ENCODE measurements around the gene ADGRL2. TPM values are rescaled to one million over a fixed set of nuclear protein-coding genes. Genes with fewer than 3 reads are reported as not detected.
A peak's percentile ranks its signal among the peaks of the same experiment; 100 is the strongest.

Gene ADGRL2
- polyA plus RNA-seq, 1 donor from 2014 or later, result 190 TPM

- peaks cover 26% of the 10 kb centered on the region for H3K79me2 ChIP-seq (replicated peaks; ENCODE audit: insufficient read depth, low read length)
- no peaks in the 10 kb centered on the region for H3K9me2 ChIP-seq (ENCODE audit: insufficient read depth, low read length)
- H3K9me3 ChIP-seq (ENCODE audit: low read length), result no peaks in the 10 kb centered on the region
- no peaks in the 10 kb centered on the region for H3F3A ChIP-seq (ENCODE audit: insufficient read depth, low read length, poor library complexity, severe bottlenecking)
- no peak overlapping the region for H3K4me2 ChIP-seq (ENCODE audit: low read length)
- no peak overlapping the region for H3K9ac ChIP-seq (ENCODE audit: low read length)
- H3K27me3 ChIP-seq (ENCODE audit: insufficient read depth, low read depth, low read length), result no peaks in the 10 kb centered on the region
- no peak overlapping the region for H3K27ac ChIP-seq (ENCODE audit: low read length)
- no peaks in the 10 kb centered on the region for H3K36me3 ChIP-seq (ENCODE audit: insufficient read depth, low read length)
- TF ChIP-seq, protein P1, sequence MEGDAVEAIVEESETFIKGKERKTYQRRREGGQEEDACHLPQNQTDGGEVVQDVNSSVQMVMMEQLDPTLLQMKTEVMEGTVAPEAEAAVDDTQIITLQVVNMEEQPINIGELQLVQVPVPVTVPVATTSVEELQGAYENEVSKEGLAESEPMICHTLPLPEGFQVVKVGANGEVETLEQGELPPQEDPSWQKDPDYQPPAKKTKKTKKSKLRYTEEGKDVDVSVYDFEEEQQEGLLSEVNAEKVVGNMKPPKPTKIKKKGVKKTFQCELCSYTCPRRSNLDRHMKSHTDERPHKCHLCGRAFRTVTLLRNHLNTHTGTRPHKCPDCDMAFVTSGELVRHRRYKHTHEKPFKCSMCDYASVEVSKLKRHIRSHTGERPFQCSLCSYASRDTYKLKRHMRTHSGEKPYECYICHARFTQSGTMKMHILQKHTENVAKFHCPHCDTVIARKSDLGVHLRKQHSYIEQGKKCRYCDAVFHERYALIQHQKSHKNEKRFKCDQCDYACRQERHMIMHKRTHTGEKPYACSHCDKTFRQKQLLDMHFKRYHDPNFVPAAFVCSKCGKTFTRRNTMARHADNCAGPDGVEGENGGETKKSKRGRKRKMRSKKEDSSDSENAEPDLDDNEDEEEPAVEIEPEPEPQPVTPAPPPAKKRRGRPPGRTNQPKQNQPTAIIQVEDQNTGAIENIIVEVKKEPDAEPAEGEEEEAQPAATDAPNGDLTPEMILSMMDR (IDR thresholded peaks at IDR 0.05; ENCODE audit: poor library complexity, severe bottlenecking), result no peak
- TF ChIP-seq EP300 (conservative IDR thresholded peaks at IDR 0.05; ENCODE audit: poor library complexity, severe bottlenecking) (no peak), POLR2AphosphoS5 (IDR thresholded peaks at IDR 0.05) (peak; percentile 74)
- no peak overlapping the region for H3K4me3 ChIP-seq (ENCODE audit: low read length)
- no peak overlapping the region for H2AFZ ChIP-seq (ENCODE audit: low read depth, low read length)
- no peaks in the 10 kb centered on the region for H4K20me1 ChIP-seq (ENCODE audit: insufficient read depth)
These were observed 137.2 kb downstream of the ADGRL2 start for GRCh38 chr1:81937791-81938450.

DNA sequence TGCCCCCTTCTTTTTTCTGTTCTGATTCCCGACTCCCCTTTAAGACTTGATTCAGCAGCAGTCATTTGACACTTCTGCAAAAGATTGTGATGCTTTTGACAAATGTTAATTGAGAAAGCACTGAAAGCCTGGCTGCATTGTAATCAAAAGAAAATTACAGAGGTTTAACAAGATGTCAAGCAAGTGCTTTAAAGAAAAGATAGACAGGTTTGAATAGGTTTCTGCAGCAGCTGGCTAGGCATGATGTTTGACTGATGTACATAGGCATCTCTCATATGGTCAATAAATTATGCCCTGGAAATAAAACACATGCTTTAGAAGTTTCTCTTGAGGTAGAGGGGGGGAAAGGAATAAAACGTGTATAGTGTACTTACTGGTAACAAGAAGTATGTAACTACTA is 147.8 kb downstream of the ADGRL2 start:
- no peaks in the 10 kb centered on the region for H3K9me3 ChIP-seq (ENCODE audit: low read length)

DNA sequence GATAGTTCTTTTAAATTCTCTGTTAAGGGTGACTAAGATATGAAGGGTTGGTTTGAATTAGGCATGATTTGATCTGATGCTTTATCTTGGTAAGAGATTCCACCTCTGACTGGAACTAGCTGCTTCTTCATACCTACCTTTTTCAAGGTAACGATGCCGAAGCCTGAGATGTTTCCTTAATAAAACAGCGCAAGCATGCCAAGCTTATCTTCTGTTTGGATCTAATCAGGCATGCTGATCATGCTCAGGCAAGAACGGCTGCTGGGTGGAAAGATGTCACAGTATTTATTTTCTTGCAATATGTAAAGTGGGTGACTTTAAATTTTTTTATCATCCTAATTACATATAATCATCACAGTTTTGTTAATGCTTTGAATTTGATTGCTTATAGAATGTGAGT is 148.7 kb downstream of the ADGRL2 start:
- Histone ChIP-seq H3K27me3 (ENCODE audit: insufficient read depth, low read depth, low read length) (no peaks in the 10 kb centered on the region), H3K4me3 (ENCODE audit: low read length) (no peak overlapping the region), H3K27ac (ENCODE audit: low read length) (no peak overlapping the region), H3K9me2 (ENCODE audit: insufficient read depth, low read length) (no peaks in the 10 kb centered on the region), H2AFZ (ENCODE audit: low read depth, low read length) (no peak overlapping the region), H3K79me2 (replicated peaks; ENCODE audit: insufficient read depth, low read length) (peaks cover 53% of the 10 kb centered on the region), H3K9me3 (ENCODE audit: low read length) (no peaks in the 10 kb centered on the region), H3K9ac (ENCODE audit: low read length) (no peak overlapping the region), H4K20me1 (ENCODE audit: insufficient read depth) (no peaks in the 10 kb centered on the region), H3K36me3 (ENCODE audit: insufficient read depth, low read length) (no peaks in the 10 kb centered on the region), H3F3A (ENCODE audit: insufficient read depth, low read length, poor library complexity, severe bottlenecking) (no peaks in the 10 kb centered on the region), H3K4me2 (ENCODE audit: low read length) (no peak overlapping the region)
- TF ChIP-seq, protein P1 (IDR thresholded peaks at IDR 0.05; ENCODE audit: poor library complexity, severe bottlenecking), result no peak
- peak; percentile 27 for TF ChIP-seq POLR2AphosphoS5 (IDR thresholded peaks at IDR 0.05)
- no peak for TF ChIP-seq EZH2 (IDR thresholded peaks at IDR 0.05; ENCODE audit: borderline replicate concordance, insufficient read depth, low read length, poor library complexity, severe bottlenecking)
- no peak for TF ChIP-seq RAD21 (conservative IDR thresholded peaks at IDR 0.05)
- no peak for TF ChIP-seq TAF1 (IDR thresholded peaks at IDR 0.05; ENCODE audit: low read depth)
- no peak for TF ChIP-seq EP300 (conservative IDR thresholded peaks at IDR 0.05; ENCODE audit: poor library complexity, severe bottlenecking)
- no peak for TF ChIP-seq REST (IDR thresholded peaks at IDR 0.05; ENCODE audit: borderline replicate concordance)

More for the DNA sequence above, 147.8 kb downstream of the ADGRL2 start:
- Histone ChIP-seq H3K27me3 (ENCODE audit: insufficient read depth, low read depth, low read length) (no peaks in the 10 kb centered on the region), H3K4me3 (ENCODE audit: low read length) (no peak overlapping the region), H3K79me2 (replicated peaks; ENCODE audit: insufficient read depth, low read length) (peaks cover 62% of the 10 kb centered on the region), H3K4me2 (ENCODE audit: low read length) (no peak overlapping the region), H4K20me1 (ENCODE audit: insufficient read depth) (no peaks in the 10 kb centered on the region), H3K36me3 (ENCODE audit: insufficient read depth, low read length) (no peaks in the 10 kb centered on the region), H3K27ac (ENCODE audit: low read length) (no peak overlapping the region), H3K9ac (ENCODE audit: low read length) (no peak overlapping the region), H3K9me2 (ENCODE audit: insufficient read depth, low read length) (no peaks in the 10 kb centered on the region), H2AFZ (ENCODE audit: low read depth, low read length) (no peak overlapping the region), H3F3A (ENCODE audit: insufficient read depth, low read length, poor library complexity, severe bottlenecking) (no peaks in the 10 kb centered on the region)
- TF ChIP-seq TAF1 (IDR thresholded peaks at IDR 0.05; ENCODE audit: low read depth), result no peak
- TF ChIP-seq POLR2AphosphoS5 (IDR thresholded peaks at IDR 0.05), result peak; percentile 79
- no peak for TF ChIP-seq MXI1 (conservative IDR thresholded peaks at IDR 0.05; ENCODE audit: poor library complexity, severe bottlenecking)
- peak; percentile 93 for TF ChIP-seq EP300 (conservative IDR thresholded peaks at IDR 0.05; ENCODE audit: poor library complexity, severe bottlenecking)

Data from neural cell (in vitro differentiated cells).